ENCODE measurements around the gene ZBED4.

The ZBED4 gene

GRCh38 chr22:49880281-49880680 is 26.6 kb downstream of the ZBED4 start:
- no peak for DNase-seq (ENCODE audit: low read depth)

DNA sequence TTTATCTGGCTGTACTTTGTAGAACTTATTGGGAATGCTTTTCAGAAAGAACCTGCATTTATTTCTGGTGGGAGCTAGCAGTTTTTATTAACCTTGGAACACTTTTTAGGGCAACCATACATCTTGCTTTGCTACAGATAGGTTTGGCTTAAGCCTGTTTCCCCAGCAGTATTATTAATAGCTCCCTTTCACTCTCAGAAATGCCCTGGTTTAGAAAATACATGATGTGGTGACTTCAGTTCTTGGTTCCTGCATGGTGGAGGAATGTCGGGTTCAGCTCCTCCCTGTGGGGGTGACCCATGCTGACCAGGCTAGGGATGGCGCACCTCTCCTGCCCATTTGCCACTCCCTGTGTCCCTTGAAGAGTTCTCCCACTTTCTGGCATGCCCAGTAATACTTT is 28.2 kb downstream of the ZBED4 start:
- DNase-seq (ENCODE audit: low read depth) = no peak

DNA sequence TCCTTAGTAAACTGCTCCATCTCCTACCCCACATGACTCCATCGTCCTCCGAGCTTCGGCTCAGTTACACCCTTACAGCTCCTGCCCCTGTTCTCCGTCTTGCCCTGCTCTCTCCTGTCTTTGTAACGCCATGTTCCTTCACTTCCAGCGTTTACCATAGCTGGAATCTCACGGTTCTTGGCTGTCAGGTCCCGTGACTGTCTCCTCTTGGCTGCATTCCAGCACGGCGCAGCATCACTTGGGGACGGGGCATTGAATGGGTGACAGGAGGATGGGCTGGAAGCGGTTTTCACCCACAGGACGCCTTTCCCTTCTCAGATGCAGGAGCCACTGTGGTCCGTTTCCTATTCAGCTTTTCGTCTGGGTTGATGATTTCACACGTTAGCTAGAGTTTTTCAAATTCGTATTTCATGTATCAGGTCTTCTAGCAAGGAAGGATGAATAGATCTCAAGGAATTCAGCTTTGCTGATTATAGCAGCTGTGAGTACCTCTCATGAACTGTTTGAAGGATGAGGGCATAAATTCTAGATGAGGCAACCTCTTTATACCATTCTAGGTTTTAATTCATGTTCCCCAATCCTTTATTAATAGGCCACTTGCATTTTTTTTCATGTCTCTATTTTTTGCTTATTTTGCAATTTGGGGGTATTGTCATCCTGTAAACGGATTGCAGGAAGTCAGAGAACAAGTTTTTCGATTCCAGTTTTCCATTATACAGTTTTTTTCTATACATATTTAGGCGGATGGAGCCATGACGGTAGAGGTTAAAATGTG is 29.1 kb downstream of the ZBED4 start:
- DNase-seq (ENCODE audit: low read depth) = peak; percentile 14

- DNase-seq (ENCODE audit: low read depth) = peak; percentile 33
These were observed 29.6 kb downstream of the ZBED4 start for GRCh38 chr22:49883294-49883640.

- DNase-seq (ENCODE audit: low read depth) = no peak
These were observed 30.4 kb downstream of the ZBED4 start for GRCh38 chr22:49884075-49884474.

GRCh38 chr22:49884503-49885260 is 31.0 kb downstream of the ZBED4 start:
- no peak for DNase-seq (ENCODE audit: low read depth)

GRCh38 chr22:49885281-49885680 is 31.6 kb downstream of the ZBED4 start:
- DNase-seq (ENCODE audit: low read depth) = no peak

DNA sequence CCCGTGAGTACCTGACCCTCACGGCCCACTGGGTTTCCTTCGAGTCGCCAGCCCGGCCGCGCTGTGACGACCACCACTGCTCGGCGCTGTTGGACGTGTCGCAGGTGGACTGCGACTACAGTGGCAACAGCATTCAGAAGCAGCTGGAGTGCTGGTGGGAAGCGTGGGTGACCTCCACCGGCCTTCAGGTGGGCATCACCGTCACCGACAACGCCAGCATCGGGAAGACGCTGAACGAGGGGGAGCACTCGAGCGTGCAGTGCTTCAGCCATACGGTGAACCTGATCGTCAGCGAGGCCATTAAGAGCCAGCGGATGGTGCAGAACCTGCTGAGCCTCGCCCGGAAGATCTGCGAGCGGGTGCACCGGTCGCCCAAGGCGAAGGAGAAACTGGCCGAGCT is 32.2 kb downstream of the ZBED4 start:
- no peak for DNase-seq (ENCODE audit: low read depth)

DNA sequence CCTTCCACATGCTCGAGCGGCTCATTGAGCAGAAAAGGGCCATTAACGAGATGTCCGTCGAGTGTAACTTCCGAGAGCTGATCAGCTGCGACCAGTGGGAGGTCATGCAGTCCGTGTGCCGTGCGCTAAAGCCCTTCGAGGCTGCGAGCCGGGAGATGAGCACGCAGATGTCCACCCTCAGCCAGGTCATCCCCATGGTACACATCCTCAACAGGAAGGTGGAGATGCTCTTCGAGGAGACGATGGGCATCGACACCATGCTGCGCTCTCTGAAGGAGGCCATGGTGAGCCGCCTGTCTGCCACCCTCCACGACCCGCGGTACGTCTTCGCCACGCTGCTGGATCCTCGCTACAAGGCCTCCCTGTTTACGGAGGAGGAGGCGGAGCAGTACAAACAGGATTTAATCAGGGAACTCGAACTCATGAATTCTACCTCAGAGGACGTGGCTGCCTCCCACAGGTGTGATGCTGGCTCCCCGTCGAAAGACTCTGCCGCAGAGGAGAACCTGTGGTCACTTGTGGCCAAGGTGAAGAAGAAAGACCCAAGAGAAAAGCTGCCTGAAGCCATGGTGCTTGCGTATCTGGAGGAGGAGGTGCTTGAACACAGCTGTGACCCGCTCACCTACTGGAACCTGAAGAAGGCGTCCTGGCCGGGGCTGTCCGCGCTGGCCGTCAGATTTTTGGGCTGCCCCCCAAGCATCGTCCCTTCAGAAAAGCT is 32.9 kb downstream of the ZBED4 start:
- no peak for DNase-seq (ENCODE audit: low read depth)

DNA sequence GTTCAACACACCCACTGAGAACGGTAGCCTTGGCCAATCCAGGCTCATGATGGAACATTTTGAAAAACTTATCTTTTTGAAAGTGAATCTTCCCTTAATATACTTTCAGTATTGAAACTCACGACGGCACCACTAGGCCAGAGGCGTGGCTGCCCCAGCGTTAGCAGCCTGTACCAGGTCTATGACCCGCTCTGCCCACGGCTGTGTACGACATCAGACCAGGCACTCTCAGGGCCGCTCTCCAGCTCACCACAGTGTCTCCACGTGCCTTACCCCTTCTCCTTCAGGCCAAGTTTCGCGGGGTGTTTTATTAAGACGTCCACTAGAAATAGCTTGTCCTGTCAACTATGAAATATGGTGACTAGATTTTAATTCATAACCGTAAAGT is 33.4 kb downstream of the ZBED4 start:
- no peak for DNase-seq (ENCODE audit: low read depth)

DNA sequence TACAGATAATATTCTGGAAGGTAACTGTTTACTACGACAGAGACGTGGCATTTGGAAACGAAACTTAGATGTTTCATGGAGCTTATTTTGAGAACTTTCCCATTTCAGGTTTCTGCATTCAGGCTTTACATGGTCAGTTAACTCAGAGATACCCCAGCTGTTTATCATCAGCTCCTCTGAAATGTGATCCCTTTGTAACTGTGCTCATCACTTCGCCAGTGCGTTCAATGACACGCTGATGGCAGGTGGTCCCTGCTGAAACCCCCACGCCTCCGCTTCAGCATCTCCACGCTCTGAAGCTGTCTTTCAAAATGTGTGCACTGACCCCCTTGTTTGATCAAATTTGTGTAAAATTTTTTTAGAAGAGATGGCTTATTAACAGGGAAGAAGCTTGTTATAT is 34.1 kb downstream of the ZBED4 start:
- DNase-seq (ENCODE audit: low read depth) = no peak

GRCh38 chr22:49889071-49889470 is 35.4 kb downstream of the ZBED4 start:
- no peak for DNase-seq (ENCODE audit: low read depth)

DNA sequence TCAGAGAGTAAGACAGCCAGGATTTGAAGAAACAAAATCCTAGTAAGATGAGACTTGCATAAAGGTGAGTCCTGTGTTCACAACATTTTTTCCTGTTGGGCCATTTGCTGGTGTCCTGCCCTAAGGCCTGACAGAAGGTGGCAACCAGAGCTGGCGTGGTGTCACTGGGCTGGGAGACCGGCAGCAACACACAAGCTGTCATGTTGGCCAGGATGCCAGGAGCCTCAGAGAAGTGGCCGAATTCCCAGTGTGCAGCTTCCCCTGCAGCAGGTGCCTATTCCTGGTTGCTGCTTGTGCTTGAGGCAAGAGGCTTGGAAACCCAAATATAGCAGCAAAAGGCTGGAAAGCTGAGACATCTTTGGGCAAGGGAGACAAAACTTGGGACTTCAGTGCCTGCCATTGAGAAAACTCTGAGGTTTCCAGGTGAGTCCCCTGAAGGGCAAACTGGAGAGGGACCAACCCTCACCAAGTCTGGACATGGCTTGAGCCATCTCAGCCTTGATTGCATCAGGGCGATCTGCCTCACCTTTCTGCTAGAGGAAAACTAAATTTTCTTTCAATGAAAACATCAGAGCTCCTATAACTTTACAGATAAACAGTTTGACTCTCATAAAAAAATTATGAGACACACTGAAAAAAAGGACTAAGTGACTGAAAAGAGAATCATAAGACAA is 38.7 kb downstream of the ZBED4 start:
- no peak for DNase-seq (ENCODE audit: low read depth)

- no peak for DNase-seq (ENCODE audit: low read depth)
These were observed 39.4 kb downstream of the ZBED4 start for GRCh38 chr22:49893025-49893424.

- no peak for DNase-seq (ENCODE audit: low read depth)
These were observed 40.8 kb downstream of the ZBED4 start for GRCh38 chr22:49894322-49895054.

DNA sequence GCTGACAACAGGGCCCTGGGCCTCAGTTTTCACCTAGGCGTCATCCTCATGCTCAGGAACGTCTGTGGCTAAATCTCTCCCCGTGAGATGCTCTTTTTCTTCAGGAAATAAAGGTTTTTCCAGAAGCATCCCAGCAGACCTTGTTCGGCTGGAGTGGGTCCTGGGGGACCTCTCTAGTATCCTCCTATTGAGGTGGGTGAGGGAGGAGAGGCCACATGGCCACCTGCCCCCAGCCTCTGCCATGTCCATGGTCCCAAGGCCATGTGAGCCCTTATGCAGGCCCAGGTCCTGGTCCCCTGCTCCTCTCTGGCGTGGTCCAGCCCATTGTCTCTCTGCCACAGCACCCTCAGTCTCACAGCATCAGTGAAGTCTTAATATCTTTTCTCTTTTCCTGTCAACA is 42.6 kb downstream of the ZBED4 start:
- DNase-seq (ENCODE audit: low read depth) = no peak

GRCh38 chr22:49897015-49897684 is 43.5 kb downstream of the ZBED4 start:
- no peak for DNase-seq (ENCODE audit: low read depth)

GRCh38 chr22:49899530-49899929 is 45.9 kb downstream of the ZBED4 start:
- no peak for DNase-seq (ENCODE audit: low read depth)

GRCh38 chr22:49900441-49901230 is 47.0 kb downstream of the ZBED4 start:
- DNase-seq (ENCODE audit: low read depth) = no peak

DNA sequence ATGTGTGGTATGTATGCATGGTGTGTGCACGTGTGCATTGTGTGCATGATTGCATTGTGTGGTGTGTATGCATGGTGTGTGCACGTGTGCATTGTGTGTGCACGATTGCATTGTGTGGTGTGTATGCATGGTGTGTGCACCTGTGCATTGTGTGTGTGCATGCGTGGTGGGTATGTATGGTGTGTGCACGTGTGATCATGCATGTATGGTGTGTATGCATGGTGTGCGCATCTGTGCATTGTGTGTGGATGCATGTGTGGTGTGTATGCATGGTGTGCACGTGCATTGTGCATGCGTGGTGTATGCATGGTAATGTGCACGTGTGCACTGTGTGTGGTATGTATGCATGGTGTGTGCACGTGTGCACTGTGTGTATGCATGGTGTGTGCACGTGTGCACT is 47.8 kb downstream of the ZBED4 start:
- no peak for DNase-seq (ENCODE audit: low read depth)

Data from amniotic epithelial cell (primary cell).